Spleen (tissue), 11 donors: ENCODE data around the gene MEGF8. TPM values are rescaled to one million over a fixed set of nuclear protein-coding genes. Genes with fewer than 3 reads are reported as not detected.

Experiments
- DNase-seq: peaks from one replicate; pipeline ENCODE4 v3.0.0-alpha.2; 2020
- H3K27ac ChIP-seq, 8 donors: fragments of 200-600 bp; sonication (generic) in 7 of 8; 1 replicate in 4 of 8; 2 replicates in 4 of 8; pipeline versions ENCODE4 v1.5.0 to v1.8.0; 2016 to 2021; ENCODE audit warnings: inconsistent platforms in 4 of 8, mild to moderate bottlenecking in 4 of 8, moderate library complexity in 1 of 8
- H3K27me3 ChIP-seq, 7 donors: fragments of 200-600 bp; sonication (generic) in 6 of 7; replicated peaks in 1 of 7; 1 replicate in 4 of 7; 2 replicates in 3 of 7; pipeline versions ENCODE4 v1.5.0 to v1.8.0; 2016 to 2021; ENCODE audit warnings: inconsistent platforms in 3 of 7, mild to moderate bottlenecking in 1 of 7
- H3K36me3 ChIP-seq, 6 donors: fragments of 200-600 bp; sonication (generic) in 5 of 6; 1 replicate in 4 of 6; 2 replicates in 2 of 6; pipeline versions ENCODE4 v1.5.0 to v1.8.0; 2016 to 2021; ENCODE audit warnings: inconsistent platforms in 2 of 6
- H3K4me1 ChIP-seq, 6 donors: fragments of 200-600 bp; sonication (generic) in 5 of 6; 1 replicate in 3 of 6; 2 replicates in 3 of 6; pipeline versions ENCODE4 v1.5.0 to v1.8.0; 2016 to 2021; ENCODE audit warnings: inconsistent platforms in 3 of 6
- H3K4me3 ChIP-seq, 8 donors: fragments of 200-600 bp; sonication (generic) in 7 of 8; 1 replicate in 4 of 8; 2 replicates in 4 of 8; pipeline versions ENCODE4 v1.5.0 to v1.8.0; 2016 to 2021; ENCODE audit warnings: inconsistent platforms in 4 of 8, mild to moderate bottlenecking in 4 of 8, moderate library complexity in 2 of 8
- H3K9me3 ChIP-seq, 8 donors: fragments of 200-600 bp; sonication (generic) in 7 of 8; 1 replicate in 4 of 8; 2 replicates in 4 of 8; pipeline versions ENCODE4 v1.5.0 to v1.8.0; 2016 to 2021; ENCODE audit warnings: inconsistent platforms in 4 of 8
- CTCF ChIP-seq, 11 experiments: fragments of 200-600 bp in 7 of 11; fragments of 450-650 bp in 4 of 11; sonication (generic) in 4 of 11; IDR thresholded peaks in 8 of 11; conservative IDR thresholded peaks in 3 of 11; 1 replicate in 7 of 11; 2 replicates in 4 of 11; pipeline versions ENCODE4 v1.4.0 to v1.8.0; 2016 to 2021; ENCODE audit warnings: antibody characterized with exemption in 11 of 11, inconsistent platforms in 4 of 11, mild to moderate bottlenecking in 1 of 11
- POLR2A ChIP-seq, 3 donors: fragments of 450-650 bp; IDR thresholded peaks; one replicate each; pipeline ENCODE4 v1.5.1; 2017; ENCODE audit warnings: antibody characterized with exemption in 3 of 3, mild to moderate bottlenecking in 1 of 3
- POLR2AphosphoS5 ChIP-seq, 3 donors: sonication (generic); formaldehyde crosslinking; IDR thresholded peaks; one replicate each; pipeline ENCODE4 v1.5.1; 2017; ENCODE audit warnings: antibody characterized with exemption in 3 of 3
- WGBS, 5 donors: extraction: QIAGEN DNeasy Blood & Tissue Kit in 3 of 5; methylation state at CpG; one replicate each; pipeline versions ENCODE4 v1.1.5 to v1.1.7; 2013 to 2018; 5-methylcytosine and 5-hydroxymethylcytosine counted together
- intact Hi-C: fragments of 100-400 bp; cut with DNase I; formaldehyde crosslinking; loops from one replicate; pipeline ENCODE4 v1.15.0; 2023; ENCODE audit warnings: low total_unique reads
- polyA plus RNA-seq, 3 donors: library from polyadenylated mRNA; stranded (reverse); fragments of 200-250 nt; gene quantifications; one replicate each; pipeline ENCODE4 v1.2.1, GENCODE V29; 2013
- total RNA-seq, 7 donors: library from RNA; depleted of rRNA in 3 of 7; stranded (reverse); fragments of >200 nt in 3 of 7; fragmentation: NEBNext Ultra II Directional in 4 of 7; extraction: Animal tissue kit (Norgen Biotek cat#: 25700) in 4 of 7; gene quantifications; one replicate each; pipeline versions ENCODE4 v1.1.0 to v1.2.1, GENCODE V29; 2016 to 2021
- donor health status: healthy with polysubstance abuse.
- donor health status: DM: no; HTN: no; CAD: no; lungs with moderate emphysema.
- donor health status: DM: no; HTN: no; CAD: no.
- donor health status: Bipolar disorder and iron deficiency.
- donor health status: healthy.
- donor health status: DM: no; HTN: no; CAD: no.
- donor health status: DM: yes; HTN: yes; CAD: no.

MEGF8 gene
- total and polyA plus RNA-seq, 10 donors: 2.3 to 26.2 (median 18.7) TPM

GRCh38 chr19:42343344-42344110 lies 18.1 kb downstream of the MEGF8 start:
- TF ChIP-seq POLR2A (IDR thresholded peaks at IDR 0.05): no peak
- TF ChIP-seq CTCF (IDR thresholded peaks at IDR 0.05 in 8 of 11, conservative IDR thresholded peaks at IDR 0.05 in 3 of 11): no peak
- TF ChIP-seq POLR2AphosphoS5 (IDR thresholded peaks at IDR 0.05): no peak
- Histone ChIP-seq H3K9me3 (no peaks in the 10 kb centered on the region), H3K4me1 (peaks cover 0 to 11% (median 0%) of the 10 kb centered on the region in 6 donors), H3K27ac (no peak overlapping the region), H3K27me3 (no peaks in the 10 kb centered on the region), H3K36me3 (peaks cover 0 to 76% (median 14%) of the 10 kb centered on the region in 6 donors), H3K4me3 (no peak overlapping the region)
- DNase-seq: no peak
- intact Hi-C loops: no loop called here
- WGBS, 5 donors: 90 to 94% (median 91%) methylated on average over 13 to 17 of the region's 17 CpGs

GRCh38 chr19:42344336-42344893 lies 19.0 kb downstream of the MEGF8 start:
- Histone ChIP-seq H3K9me3 (no peaks in the 10 kb centered on the region), H3K4me3 (no peak overlapping the region), H3K27me3 (no peaks in the 10 kb centered on the region), H3K36me3 (peaks cover 0 to 82% (median 14%) of the 10 kb centered on the region in 6 donors), H3K27ac (no peak overlapping the region), H3K4me1 (peaks cover 0 to 11% (median 0%) of the 10 kb centered on the region in 6 donors)
- WGBS, 5 donors: 90 to 96% (median 95%) methylated on average over 17 to 18 of the region's 18 CpGs
- intact Hi-C loops: no loop called here
- no peak for DNase-seq
- no peak for TF ChIP-seq POLR2A (IDR thresholded peaks at IDR 0.05)
- TF ChIP-seq POLR2AphosphoS5 (IDR thresholded peaks at IDR 0.05): no peak
- no peak for TF ChIP-seq CTCF (IDR thresholded peaks at IDR 0.05 in 8 of 11, conservative IDR thresholded peaks at IDR 0.05 in 3 of 11)

- no peak for TF ChIP-seq POLR2AphosphoS5 (IDR thresholded peaks at IDR 0.05)
- TF ChIP-seq CTCF (IDR thresholded peaks at IDR 0.05 in 8 of 11, conservative IDR thresholded peaks at IDR 0.05 in 3 of 11): no peak
- TF ChIP-seq POLR2A (IDR thresholded peaks at IDR 0.05): no peak
- no peaks in the 10 kb centered on the region for H3K9me3 ChIP-seq
Measured at GRCh38 chr19:42345191-42345812, 19.9 kb downstream of the MEGF8 start.

GRCh38 chr19:42348211-42348610 lies 22.8 kb downstream of the MEGF8 start:
- Histone ChIP-seq H3K36me3 (peaks cover 0 to 92% (median 16%) of the 10 kb centered on the region in 6 donors), H3K9me3 (no peaks in the 10 kb centered on the region)
- no peak for DNase-seq

More at GRCh38 chr19:42345191-42345812, 19.9 kb downstream of the MEGF8 start:
- Histone ChIP-seq H3K4me3 (no peak overlapping the region), H3K27ac (no peak overlapping the region), H3K36me3 (peaks cover 0 to 82% (median 14%) of the 10 kb centered on the region in 6 donors), H3K27me3 (no peaks in the 10 kb centered on the region), H3K4me1 (peaks cover 0 to 11% (median 0%) of the 10 kb centered on the region in 6 donors)
- 85 to 96% (median 91%) methylated on average over 6 of the region's 6 CpGs for WGBS, 5 donors
- DNase-seq: no peak
- intact Hi-C loops: no loop called here

More at GRCh38 chr19:42348211-42348610, 22.8 kb downstream of the MEGF8 start:
- H3K4me1 ChIP-seq: peaks cover 0 to 11% (median 0%) of the 10 kb centered on the region in 6 donors
- H3K4me3 ChIP-seq: no peak overlapping the region
- no peak overlapping the region for H3K27ac ChIP-seq
- no peak for TF ChIP-seq POLR2A (IDR thresholded peaks at IDR 0.05)
- no peak for TF ChIP-seq POLR2AphosphoS5 (IDR thresholded peaks at IDR 0.05)
- no peak for TF ChIP-seq CTCF (IDR thresholded peaks at IDR 0.05 in 8 of 11, conservative IDR thresholded peaks at IDR 0.05 in 3 of 11)
- intact Hi-C loops: no loop called here
- WGBS, 5 donors: 93 to 99% (median 97%) methylated on average over 14 of the region's 14 CpGs
- no peaks in the 10 kb centered on the region for H3K27me3 ChIP-seq
